ENCODE data around the gene SLC6A6.

The SLC6A6 gene

GRCh38 chr3:14389166-14389606, 13.2 kb upstream of the SLC6A6 start:
- no peak overlapping the region for H3K4me3 ChIP-seq (ENCODE audit: control insufficient read depth, low read depth, low read length)
- TF ChIP-seq CTCF (conservative IDR thresholded peaks at IDR 0.05; ENCODE audit: control insufficient read depth, insufficient read depth, low read depth, low read length) = no peak
- no peak for DNase-seq (ENCODE audit: low read depth)

- no peak for TF ChIP-seq CTCF (conservative IDR thresholded peaks at IDR 0.05; ENCODE audit: control insufficient read depth, insufficient read depth, low read depth, low read length)
- DNase-seq (ENCODE audit: low read depth) = no peak
- no peak overlapping the region for H3K4me3 ChIP-seq (ENCODE audit: control insufficient read depth, low read depth, low read length)
Observed at GRCh38 chr3:14389716-14390115, 12.7 kb upstream of the SLC6A6 start.

GRCh38 chr3:14391033-14391432, 11.4 kb upstream of the SLC6A6 start:
- TF ChIP-seq CTCF (conservative IDR thresholded peaks at IDR 0.05; ENCODE audit: control insufficient read depth, insufficient read depth, low read depth, low read length) = no peak
- peak; percentile 72 for DNase-seq (ENCODE audit: low read depth)
- no peak overlapping the region for H3K4me3 ChIP-seq (ENCODE audit: control insufficient read depth, low read depth, low read length)

GRCh38 chr3:14392231-14392630, 10.2 kb upstream of the SLC6A6 start:
- no peak for TF ChIP-seq CTCF (conservative IDR thresholded peaks at IDR 0.05; ENCODE audit: control insufficient read depth, insufficient read depth, low read depth, low read length)
- H3K4me3 ChIP-seq (ENCODE audit: control insufficient read depth, low read depth, low read length) = no peak overlapping the region
- no peak for DNase-seq (ENCODE audit: low read depth)

- DNase-seq (ENCODE audit: low read depth) = no peak
- no peak overlapping the region for H3K4me3 ChIP-seq (ENCODE audit: control insufficient read depth, low read depth, low read length)
- no peak for TF ChIP-seq CTCF (conservative IDR thresholded peaks at IDR 0.05; ENCODE audit: control insufficient read depth, insufficient read depth, low read depth, low read length)
Observed at GRCh38 chr3:14392803-14393319, 9.5 kb upstream of the SLC6A6 start.

GRCh38 chr3:14393440-14394106, 8.8 kb upstream of the SLC6A6 start:
- H3K4me3 ChIP-seq (ENCODE audit: control insufficient read depth, low read depth, low read length) = no peak overlapping the region
- TF ChIP-seq CTCF (conservative IDR thresholded peaks at IDR 0.05; ENCODE audit: control insufficient read depth, insufficient read depth, low read depth, low read length) = no peak
- DNase-seq (ENCODE audit: low read depth) = no peak

Data from fibroblast of mammary gland (primary cell).